NCI-H82 treated with DMSO at 0.1 percent for 48 hours (cell line): ENCODE data around the gene TBC1D16.

Experiments
- DNase-seq: peaks from one replicate; lab custom pipeline; 2025; ENCODE audit not compliant: unreplicated experiment; lab: John Stamatoyannopoulos, UW

Gene TBC1D16

DNA sequence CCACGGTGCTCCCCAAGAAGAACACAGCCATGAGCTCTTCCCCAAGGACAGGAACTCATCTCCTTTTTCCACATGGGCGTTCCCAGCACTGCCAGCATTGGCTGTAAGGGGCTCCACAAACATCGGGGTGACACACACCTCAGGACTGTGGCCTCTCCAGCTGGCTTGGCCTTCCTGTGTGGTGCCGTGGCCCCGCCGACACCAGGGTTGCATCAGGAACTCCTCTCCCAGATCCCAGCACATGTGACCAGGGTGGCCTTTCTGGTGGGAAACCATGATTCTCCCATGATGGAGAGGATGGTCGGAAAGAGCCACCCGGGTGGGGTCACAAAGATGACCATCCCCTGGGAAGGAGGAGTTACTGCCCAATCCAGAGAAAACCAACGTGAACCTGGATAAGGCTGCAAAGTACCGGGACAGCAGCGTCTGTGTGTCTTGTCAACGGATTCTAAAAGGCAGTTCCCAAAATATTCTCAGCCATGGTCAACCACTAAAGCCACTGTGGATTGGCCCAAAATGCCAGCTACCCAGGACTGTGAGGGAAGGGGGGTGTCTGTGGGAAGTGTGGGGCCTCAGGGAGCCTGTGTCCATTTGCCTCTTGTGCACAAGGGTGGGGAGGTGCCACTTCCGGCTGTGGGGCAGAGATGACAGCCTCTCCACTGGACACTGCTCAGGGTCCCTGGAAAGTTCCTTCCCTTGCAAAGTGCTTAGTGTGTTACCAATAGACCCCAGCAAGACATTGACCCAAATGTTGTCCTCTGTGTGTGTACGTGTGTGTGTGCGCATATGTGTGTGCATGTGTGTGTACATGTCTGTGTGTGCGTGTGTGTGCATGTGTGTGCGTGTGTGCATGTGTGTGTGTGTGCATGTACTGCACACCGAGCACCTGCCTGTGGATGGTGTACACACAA is 118.4 kb downstream of the TBC1D16 start:
- no peak for DNase-seq

DNA sequence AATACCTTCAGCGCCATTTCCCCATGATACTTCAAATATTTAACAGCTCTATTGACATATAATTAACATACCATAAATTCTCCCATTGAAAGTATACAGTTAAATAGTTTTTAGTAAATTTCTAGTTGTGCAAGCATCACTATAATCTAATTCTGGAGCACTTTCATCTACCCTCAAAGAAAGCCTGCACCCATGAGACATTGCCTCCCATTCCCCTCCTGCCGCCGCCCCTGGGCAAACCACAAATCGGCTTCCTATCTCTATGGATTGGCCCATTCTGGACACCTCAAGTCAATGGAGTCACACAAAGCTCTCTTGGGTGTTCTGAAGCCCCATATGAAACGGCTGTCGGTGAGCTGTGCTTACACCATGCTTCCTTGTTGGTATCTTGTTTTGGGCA is 119.2 kb downstream of the TBC1D16 start:
- DNase-seq, result no peak

DNA sequence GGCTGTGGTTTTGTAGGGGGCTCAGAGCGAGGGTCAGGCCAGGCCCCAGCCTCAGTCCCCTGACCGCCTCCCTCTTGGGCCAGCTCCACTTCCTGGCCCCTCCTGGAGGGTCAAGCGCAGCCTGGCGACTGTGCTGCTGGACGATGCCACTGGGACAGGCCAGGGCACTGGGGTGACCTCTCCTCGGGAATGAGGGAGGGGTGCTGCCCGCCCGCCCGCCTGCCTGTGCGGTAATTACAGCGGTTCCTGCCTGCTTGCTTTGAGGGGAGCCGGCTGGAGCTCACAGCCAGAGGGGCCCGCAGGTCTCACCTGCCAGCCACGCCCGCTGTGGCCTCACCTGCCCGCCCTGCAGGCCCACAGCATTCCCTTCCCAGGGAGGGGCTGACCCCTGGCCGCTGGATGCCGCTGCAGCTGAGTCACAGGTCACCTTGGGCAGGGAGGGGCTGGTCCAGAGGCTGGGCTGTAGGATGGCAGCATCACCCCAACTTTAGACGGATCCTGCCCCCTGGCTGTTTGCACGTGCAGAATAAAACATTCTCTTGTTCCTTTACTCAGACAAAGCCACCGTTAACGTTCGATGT is 119.7 kb downstream of the TBC1D16 start:
- no peak for DNase-seq

DNA sequence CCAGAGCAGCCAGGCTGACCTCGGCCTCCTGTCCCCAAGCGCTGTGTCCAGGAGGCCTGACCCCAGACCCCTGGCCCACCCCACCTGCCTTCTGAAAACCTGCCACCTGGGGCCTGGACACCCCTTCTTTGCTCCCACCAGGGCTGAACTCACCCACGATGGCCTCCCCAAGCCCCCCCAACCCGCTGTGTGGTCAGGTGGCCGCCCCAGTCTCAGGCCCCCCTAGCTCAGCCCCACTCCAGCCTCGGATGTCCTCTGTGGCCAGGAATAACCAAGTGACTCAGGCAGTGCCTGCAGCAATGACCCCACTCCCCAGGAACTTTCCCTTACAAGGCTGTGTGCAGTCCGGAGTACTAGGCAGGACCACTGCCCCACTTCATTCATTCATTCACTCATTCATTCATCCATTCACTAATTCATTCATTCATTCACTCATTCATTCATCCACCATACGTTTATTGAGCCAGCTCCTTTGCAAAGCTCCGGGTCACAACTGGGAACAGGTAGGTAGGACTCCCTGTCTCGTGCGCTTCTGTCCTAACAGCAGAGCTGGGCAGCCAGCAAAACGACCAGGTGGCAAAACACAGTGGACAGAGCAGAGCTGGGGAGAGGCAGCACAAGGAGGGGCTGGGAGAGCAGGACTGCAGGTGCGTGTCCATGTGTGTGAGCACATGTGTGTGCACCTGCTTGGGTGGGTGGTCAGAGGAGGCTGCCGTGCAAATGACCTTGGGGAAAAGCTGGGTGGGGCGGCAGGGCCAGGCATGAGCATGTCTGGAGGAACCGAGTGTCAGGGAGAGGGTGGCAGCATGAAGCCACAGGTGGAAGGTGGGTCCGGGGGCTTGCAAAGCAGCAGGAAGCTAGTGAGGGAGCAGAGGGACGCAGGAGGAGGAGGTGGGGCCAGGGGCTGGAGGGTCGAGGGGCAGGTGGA is 120.6 kb downstream of the TBC1D16 start:
- no peak for DNase-seq

DNA sequence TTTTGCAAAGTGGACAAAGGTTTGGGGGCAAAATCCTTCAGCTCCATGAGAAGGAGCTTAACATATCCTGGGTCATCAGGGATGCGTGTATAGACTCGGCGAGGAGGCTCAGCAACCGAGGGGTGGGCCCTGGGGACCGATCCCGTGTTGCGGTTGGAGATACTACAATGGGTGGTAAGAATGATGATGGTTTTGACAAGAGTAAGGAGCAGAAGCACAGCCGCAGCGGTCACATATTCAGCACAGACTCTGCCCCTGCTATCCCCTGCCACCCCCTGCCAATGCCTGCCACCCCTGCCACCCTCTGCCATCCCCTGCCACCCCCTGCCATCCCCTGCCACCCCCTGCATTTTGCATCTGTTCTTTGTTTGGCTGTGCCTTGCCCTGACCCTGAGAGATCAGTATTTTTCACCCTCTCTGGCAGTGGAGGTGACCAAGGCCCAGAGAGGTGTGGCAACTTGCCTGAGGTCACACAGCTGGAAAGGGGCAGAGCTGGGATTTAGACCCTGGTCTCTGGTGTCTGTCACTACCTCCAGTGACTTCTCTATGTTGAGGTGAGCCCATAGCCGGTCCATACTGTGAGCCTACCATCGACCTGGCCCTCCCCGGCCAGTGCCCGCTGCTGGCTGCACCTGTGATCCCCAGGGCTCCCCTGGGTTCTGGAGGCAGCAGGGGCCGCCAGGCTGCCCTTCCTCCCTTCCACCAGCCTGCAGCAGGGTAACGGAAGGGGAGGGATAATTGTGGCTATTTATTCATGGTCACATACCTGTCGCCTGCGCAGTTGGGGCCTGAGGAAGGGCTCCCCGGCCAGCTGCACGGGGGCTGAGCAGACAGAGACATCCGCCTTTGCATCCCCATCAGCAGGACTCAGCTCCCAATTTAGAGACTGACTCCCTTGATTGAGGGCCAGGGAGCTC is 121.5 kb downstream of the TBC1D16 start:
- DNase-seq, result no peak

DNA sequence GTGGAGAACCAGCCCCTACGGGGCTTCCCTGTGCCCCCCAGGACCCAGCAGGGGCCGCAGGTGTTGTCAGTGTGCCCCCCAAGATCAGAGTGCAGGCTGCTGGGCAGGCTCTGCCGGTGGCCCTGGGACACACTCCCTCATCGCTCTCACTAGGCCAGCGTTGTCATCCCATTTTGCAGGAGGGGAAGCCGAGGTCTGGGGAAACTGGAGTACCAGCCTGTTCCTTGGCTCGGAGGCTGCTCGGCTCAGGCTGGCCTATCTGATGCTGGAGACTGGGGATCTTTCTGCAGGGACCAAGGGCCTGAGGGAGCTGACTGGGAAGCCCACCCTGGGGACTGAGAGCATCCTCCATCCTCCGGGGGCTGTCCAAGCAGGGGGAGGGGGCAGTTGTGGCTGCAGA is 122.2 kb downstream of the TBC1D16 start:
- no peak for DNase-seq

DNA sequence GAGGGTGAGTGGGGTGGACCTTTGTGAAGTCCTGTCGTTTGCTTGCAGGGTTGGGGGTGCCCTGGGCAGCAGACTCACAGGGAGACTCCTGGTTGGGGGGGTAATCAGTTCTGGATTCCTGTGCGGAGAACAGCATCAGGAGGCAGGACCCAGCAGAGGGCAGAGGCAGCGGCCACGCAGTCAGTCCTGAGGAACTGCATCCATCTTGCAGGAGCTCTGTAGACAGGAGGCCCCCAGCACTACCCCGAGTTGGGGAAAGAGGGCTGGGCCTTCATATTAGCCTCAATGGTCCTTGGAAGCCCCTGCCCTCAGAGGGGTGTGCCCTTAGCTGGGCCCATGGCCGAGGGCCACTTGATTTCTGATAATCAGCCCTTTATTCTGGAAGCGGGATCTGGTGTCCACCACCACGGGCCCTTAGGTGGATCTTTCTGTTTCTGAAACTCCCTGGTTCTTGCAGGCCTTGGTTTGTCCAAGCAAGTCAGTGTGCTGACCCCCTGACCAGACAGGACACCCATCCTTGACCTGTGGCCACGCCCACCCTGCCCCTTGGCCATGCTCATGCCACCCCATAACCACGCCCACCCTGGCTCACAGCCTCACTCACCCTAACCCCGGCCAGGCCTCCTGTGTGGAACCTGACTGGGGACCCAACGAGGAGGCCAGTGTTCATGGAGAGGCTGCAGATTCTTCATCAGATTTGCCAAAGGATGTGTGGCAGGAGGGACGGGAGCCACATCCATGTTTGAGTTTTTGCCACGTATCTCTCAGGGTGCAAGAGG is 122.9 kb downstream of the TBC1D16 start:
- DNase-seq, result no peak

DNA sequence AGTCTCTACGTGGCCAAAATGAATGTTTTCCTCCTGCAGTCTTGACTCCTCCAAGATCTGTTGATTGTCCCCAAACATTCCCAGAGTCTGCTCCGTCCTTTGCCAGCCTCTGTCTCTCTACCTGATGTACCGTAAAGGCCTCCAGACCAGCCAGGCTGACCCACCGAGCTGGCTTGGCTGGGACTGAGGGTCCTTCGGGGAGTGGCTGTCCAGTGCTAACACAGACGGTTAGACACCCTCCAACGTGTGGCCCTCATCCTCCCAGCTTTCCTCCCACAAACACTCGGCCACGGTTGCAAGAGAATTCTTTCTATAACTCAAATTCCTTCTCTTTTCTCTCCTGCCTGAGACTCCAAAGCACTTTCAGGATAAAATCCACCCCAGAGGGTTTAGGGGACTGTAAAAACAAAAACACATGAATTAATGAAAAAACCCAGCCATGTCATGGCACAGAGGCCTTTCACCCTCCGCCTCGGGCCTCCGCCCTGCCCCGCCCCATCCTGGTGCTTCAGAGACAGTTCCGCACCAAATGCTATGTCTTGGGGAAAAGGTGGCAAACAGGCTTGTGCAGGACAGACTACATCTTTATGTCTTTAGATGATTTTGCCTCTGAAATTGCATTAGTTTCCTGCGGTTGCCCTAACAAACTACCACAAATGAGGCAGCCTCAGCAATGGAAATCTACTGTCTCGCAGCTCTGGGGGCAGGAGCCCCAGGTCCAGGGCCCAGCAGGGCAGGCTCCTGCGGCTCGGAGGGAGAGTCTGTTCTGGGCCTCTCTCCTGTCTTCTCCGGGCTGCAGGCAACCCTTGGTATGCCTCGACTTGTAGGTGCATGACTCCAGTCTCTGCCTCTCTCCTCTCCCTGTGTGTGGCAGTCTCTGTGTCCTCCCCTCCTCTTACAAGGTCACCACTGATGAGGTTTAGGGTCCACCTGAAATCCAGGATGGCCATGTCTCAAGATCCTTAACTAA is 124.0 kb downstream of the TBC1D16 start:
- DNase-seq, result no peak

DNA sequence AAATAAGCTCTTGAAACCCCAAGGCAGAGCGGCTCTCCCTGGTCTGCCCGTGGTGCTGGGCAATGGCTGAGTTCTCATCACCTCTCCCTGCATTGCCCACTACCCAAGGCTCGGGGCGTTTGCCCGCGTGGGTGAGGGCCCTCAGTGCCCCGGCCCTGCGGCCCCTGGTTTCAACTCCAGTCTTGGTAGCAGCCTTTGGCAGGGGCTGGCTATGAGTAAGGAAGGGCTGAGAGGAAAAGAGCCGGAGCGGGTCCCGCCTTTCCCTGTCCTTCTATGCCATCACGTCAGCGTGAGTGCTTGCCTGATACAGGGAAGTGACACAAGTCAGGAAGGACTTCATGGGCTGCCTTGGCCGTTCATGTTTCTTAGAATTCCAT is 124.7 kb downstream of the TBC1D16 start:
- DNase-seq, result no peak

DNA sequence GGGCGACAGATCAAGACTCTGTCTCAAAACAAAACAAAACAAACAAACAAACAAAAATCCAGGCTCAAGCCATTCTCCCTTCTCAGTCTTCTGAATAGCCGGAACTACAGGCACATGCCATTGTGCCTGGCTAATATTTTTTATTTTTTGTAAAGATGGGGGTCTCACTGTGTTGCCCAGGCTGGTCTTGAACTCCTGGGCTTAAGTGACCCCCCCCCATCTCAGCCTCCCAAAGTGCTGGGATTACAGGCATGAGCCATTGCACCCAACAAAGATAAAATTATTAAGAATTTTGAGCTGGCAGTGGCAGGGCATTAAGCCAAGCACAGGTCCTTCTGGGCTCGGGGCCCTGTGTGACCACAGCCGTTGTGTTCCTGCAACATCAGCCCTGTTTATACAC is 126.6 kb downstream of the TBC1D16 start:
- no peak for DNase-seq

DNA sequence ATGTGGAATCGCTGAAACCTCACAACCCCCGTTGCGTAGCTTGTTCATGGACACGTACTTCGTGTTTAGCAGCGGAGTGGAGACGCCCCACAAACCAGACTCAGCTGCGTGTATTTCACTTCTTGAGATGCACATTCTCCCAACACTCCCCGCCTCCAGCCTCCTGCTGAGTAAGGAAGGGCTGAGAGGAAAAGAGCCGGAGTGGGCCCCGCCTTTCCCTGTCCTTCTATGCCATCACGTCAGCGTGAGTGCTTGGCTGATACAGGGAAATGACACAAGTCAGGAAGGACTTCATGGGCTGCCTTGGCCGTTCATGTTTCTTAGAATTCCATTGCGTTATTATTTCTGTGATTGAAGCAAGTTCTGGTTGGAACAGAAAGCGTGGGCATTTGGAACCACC is 127.8 kb downstream of the TBC1D16 start:
- no peak for DNase-seq

DNA sequence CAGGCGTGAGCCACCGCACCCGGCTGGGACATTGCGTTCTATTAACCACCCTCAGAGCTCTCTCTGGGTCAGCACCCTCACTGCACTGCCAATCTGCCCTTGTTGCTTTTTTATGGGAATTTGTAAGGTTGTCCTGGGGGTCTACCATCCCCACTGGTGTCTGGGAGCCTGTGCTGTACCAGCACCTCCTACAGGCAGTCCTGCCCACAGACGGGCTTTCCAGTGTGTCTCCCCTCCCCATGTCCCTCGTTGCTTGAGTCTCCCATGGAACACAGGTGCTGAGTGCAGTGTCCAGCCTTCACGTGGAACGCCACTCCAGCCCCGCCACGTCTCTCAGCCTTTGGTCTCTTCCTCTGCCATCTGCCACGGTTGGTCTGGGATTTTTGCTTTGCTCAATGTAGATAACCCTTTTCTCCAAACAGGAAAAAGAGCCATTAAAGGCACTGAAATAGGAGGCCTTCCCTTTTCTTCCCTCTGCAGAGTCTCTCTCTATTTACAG is 128.4 kb downstream of the TBC1D16 start:
- no peak for DNase-seq

DNA sequence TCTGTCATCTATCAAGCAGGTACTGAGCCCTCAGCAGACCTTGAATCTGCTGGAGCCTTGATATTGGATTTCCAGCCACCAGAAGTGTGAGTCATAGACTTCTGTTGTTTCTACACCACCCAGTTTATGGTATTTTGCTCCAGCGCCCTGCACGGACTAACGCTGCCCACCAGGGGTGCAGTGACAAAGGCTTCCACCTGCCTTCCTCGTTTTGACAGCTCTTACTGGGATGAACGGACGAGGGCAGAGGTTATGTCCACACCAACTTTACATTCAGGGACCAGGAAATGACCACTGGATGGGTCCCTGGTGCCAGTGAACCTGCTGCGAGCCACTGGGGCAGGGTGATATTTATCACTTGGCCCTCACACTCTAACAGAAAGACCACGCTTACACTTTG is 129.8 kb downstream of the TBC1D16 start:
- no peak for DNase-seq

DNA sequence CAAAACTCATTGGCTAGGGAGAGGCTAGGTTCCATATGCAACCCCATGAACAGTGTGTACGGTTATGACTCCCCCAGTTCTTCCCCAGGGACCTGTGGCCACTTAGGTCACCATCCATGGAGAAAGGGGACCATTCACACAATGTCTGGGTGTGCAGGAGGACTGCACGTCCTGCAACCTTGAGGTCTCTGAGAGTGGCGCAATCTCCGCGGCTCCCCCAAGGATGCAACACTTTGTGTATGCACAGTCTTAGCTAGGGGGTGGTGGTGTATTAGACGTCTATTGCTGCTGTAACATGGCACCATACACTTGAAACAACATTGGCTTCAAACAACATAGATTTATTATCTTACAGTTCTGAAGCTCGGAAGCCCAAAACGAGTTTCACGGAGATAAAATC is 130.8 kb downstream of the TBC1D16 start:
- no peak for DNase-seq

DNA sequence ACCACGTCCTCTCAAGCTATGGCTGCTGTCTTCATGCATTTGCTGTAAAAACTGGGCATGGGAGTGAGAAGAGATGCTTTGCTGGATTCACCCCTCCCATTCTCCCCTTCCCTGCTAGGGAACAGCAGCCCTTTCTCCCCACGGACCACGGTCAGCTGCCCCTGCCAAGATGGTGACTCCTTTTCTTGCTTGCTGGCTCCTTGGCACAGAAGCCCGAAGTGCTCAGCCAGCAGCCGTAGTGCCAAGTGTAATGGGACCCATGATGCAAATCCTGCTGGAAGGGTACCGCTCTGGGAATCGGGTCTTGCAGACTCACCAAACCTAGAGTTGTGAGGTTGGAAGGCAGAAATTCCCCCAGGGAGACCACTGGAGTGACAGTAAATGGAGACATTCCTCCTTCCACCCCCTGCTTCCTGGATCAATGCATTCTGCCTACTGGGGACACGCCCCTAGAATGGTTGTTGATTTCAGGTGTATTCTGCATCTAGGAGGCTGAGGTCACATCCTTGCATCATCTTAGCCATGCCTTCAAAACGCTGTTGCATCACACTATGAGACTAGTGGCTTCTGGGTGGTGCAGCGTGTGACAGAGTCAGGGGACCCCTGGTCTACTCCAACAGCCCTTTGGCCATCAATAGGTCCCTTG is 133.4 kb downstream of the TBC1D16 start:
- DNase-seq, result no peak

DNA sequence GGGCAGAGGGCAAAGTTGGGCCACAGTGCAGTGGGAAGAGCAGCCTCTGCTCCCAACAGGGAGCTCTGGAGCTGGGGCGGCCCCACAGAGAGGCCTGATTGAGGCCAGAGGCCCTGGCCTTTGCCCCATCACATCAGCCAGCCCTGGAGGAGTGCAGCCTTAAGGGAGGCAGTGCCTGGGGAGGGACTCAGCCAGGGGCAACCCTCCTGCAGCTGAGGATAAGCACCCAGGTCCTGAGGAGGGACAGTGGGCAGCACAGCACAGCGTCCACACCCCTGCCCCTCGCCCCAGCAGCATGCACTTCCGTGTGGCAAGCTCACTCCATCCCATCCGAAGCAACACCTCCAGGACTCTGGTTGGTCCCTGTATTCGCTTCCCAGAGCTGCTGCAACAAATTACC is 134.5 kb downstream of the TBC1D16 start:
- DNase-seq, result no peak

DNA sequence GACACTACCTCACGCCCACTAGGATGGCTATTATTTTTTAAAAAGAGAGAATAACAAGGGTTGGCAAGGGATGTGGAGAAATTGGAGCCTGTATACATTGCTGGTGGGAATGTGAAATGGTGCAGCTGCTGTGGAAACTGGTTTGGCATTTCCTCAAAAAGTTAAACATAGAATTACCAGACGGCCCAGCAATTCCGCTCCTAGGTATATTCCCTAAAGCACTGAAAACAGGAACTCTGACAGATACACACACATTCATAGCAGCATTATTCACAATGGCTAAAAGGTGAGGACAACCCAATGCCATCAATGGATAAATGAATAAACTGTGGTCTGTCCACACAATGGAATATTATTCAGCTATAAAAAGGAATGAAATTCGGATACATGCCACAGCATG is 136.1 kb downstream of the TBC1D16 start:
- DNase-seq, result no peak
